K562 (cell line): ENCODE measurements around the gene C4orf36. TPM values are rescaled to one million over a fixed set of nuclear protein-coding genes. Genes with fewer than 3 reads are reported as not detected.
A peak's percentile ranks its signal among the peaks of the same experiment; 100 is the strongest.

Experiments used
- FOS ChIP-seq: IDR thresholded peaks from 3 replicates; pipeline ENCODE4 v1.6.1; 2011; ENCODE audit not compliant: insufficient read length; ENCODE audit errors: extremely low read depth
- FOSL1 ChIP-seq: fragments of 200-800 bp; sonication (Bioruptor generic); conservative IDR thresholded peaks from 2 replicates; pipeline ENCODE4 v1.6.1; 2016; ENCODE audit warnings: missing genetic modification characterization, missing compliant biosample characterization
- NELFE ChIP-seq: IDR thresholded peaks from 2 replicates; pipeline ENCODE4 v1.6.1; 2011; ENCODE audit warnings: mild to moderate bottlenecking; ENCODE audit not compliant: insufficient read depth, insufficient read length
- NRF1 ChIP-seq, 2 experiments: fragments of 450-650 bp; IDR thresholded peaks in 1 of 2; conservative IDR thresholded peaks in 1 of 2; 2 replicates each; pipeline ENCODE4 v1.6.1; 2014; ENCODE audit warnings: mild to moderate bottlenecking in 2 of 2
- NUFIP1 ChIP-seq: fragments of 450-650 bp; IDR thresholded peaks from 2 replicates; pipeline ENCODE4 v1.6.1; 2018; ENCODE audit not compliant: partially characterized antibody
- PHF21A ChIP-seq: fragments of 450-650 bp; IDR thresholded peaks from 2 replicates; pipeline ENCODE4 v1.6.1; 2017; ENCODE audit warnings: low read depth, borderline replicate concordance
- PHF8 ChIP-seq: fragments of 200-600 bp; sonication (generic); IDR thresholded peaks from 2 replicates; pipeline ENCODE4 v1.6.1; 2012; ENCODE audit warnings: mixed run types, mild to moderate bottlenecking, inconsistent platforms, low read length, moderate library complexity, borderline replicate concordance
- RFX7 ChIP-seq: fragments of 250-450 bp; sonication (Bioruptor Pico); IDR thresholded peaks from 2 replicates; pipeline ENCODE4 v1.5.1; 2021; ENCODE audit warnings: mild to moderate bottlenecking
- STAT5A ChIP-seq: IDR thresholded peaks from 2 replicates; pipeline ENCODE4 v1.6.1; 2012; ENCODE audit warnings: low read length, inconsistent platforms, borderline replicate concordance
- TCF3 ChIP-seq: sonication (generic); formaldehyde crosslinking; IDR thresholded peaks from 2 replicates; pipeline ENCODE4 v1.4.0; 2020; ENCODE audit warnings: mild to moderate bottlenecking, missing genetic modification reagents
- TCF7L2 ChIP-seq: fragments of 150-350 bp; IDR thresholded peaks from 2 replicates; pipeline ENCODE4 v1.6.1; 2016; ENCODE audit warnings: low read depth, mild to moderate bottlenecking, low read length, moderate library complexity
- TEAD1 ChIP-seq, 2 experiments: fragments of 450-650 bp in 1 of 2; sonication (generic) in 1 of 2; formaldehyde crosslinking; IDR thresholded peaks; 2 replicates each; pipeline versions ENCODE4 v1.4.0 to v1.8.0; 2020 to 2022; ENCODE audit warnings: mild to moderate bottlenecking in 2 of 2, missing genetic modification reagents in 1 of 2
- ZNF717 ChIP-seq: fragments of 250-450 bp; sonication (Bioruptor Pico); IDR thresholded peaks from 2 replicates; pipeline ENCODE4 v1.5.0; 2021
- polyA plus RNA-seq, 8 experiments: library from polyadenylated mRNA; depleted of rRNA in 4 of 8; stranded (reverse) in 5 of 8; unstranded in 3 of 8; fragments of >200 nt; fragmentation: Nextera tagmentation in 2 of 8; fragmentation: Illumina TruSeq in 1 of 8; extraction: Ambion mirVana in 2 of 8; extraction: Trizol in 1 of 8; gene quantifications; 2 replicates each; pipeline versions ENCODE4 v1.2.1 to v1.2.3, GENCODE V29; 2011 to 2014; ENCODE audit warnings: inconsistent platforms in 1 of 8, missing spikeins in 1 of 8
- total RNA-seq, 7 experiments: library from RNA; depleted of rRNA in 6 of 7; stranded (reverse); fragments of >200 nt in 6 of 7; fragmentation: Illumina TruSeq in 2 of 7; extraction: Trizol in 2 of 7; gene quantifications; 2 replicates each; pipeline versions ENCODE4 v1.2.1 to v1.2.3, GENCODE V29; 2011 to 2021; ENCODE audit warnings: low replicate concordance in 1 of 7
- TF ChIP-seq, protein P1 (sequence below): sonication (generic); formaldehyde crosslinking; IDR thresholded peaks from 2 replicates; pipeline ENCODE4 v1.8.1; 2023; ENCODE audit warnings: missing genetic modification reagents, mild to moderate bottlenecking, borderline replicate concordance
- TF ChIP-seq, protein P2 (sequence below), 2 experiments: fragments of 450-650 bp; conservative IDR thresholded peaks; 2 replicates each; pipeline ENCODE4 v1.6.1; 2017; ENCODE audit warnings: mild to moderate bottlenecking in 2 of 2, moderate library complexity in 2 of 2
- TF ChIP-seq, protein P3 (sequence below): sonication (generic); formaldehyde crosslinking; IDR thresholded peaks from 2 replicates; pipeline ENCODE4 v1.8.0; 2022; ENCODE audit warnings: missing genetic modification reagents, mild to moderate bottlenecking, borderline replicate concordance

C4orf36 gene
- total and polyA plus RNA-seq, 9 of the 15 experiments (the other 6 are each of a cell fraction or from before 2014, with no cell fraction given), result 0.14 to 0.45 (median 0.20) TPM; not detected in 5

DNA sequence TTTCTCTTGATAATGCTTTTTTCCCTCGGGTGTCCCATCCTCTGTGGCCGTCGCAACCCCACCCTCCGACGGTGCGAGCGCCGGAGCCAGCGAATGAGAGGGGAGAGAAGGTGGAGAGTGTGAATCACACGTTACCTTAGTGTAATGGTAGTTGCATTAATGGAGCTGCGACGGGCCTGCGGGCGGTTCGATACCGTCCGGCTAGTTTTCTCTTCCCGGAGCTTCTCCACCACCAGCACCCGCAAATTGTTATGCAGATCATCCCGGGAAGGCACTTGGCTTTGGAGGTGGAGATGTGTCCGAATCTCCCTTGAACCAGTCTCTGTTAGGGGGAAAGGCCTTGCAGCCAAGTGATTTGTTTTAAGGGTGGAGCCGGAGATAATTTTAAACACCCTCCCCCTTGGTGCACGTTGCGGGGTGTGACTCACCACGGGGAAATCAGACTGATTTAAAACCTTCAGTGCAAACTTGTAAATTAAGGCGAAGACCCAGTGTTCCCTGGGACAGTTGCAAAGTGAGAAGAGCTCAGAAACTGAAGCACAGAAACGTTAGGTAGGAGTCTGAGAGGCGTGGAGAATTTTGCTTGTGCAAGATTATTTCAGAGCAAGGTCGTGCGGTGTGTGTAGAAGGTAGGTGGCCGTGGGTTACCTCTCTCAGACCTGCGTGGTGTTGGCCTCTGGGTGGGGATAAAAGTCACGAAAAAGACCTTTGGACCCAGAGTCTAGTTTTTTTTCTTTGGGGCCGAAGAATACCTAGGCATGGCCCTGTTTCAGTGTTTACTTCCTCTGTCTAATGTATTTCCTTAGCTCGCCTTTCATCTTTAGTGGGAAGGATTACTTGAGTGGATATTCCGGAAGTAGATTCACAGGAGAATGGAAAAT lies 43.9 kb upstream of the C4orf36 start (continued):
- TF ChIP-seq, protein P1, sequence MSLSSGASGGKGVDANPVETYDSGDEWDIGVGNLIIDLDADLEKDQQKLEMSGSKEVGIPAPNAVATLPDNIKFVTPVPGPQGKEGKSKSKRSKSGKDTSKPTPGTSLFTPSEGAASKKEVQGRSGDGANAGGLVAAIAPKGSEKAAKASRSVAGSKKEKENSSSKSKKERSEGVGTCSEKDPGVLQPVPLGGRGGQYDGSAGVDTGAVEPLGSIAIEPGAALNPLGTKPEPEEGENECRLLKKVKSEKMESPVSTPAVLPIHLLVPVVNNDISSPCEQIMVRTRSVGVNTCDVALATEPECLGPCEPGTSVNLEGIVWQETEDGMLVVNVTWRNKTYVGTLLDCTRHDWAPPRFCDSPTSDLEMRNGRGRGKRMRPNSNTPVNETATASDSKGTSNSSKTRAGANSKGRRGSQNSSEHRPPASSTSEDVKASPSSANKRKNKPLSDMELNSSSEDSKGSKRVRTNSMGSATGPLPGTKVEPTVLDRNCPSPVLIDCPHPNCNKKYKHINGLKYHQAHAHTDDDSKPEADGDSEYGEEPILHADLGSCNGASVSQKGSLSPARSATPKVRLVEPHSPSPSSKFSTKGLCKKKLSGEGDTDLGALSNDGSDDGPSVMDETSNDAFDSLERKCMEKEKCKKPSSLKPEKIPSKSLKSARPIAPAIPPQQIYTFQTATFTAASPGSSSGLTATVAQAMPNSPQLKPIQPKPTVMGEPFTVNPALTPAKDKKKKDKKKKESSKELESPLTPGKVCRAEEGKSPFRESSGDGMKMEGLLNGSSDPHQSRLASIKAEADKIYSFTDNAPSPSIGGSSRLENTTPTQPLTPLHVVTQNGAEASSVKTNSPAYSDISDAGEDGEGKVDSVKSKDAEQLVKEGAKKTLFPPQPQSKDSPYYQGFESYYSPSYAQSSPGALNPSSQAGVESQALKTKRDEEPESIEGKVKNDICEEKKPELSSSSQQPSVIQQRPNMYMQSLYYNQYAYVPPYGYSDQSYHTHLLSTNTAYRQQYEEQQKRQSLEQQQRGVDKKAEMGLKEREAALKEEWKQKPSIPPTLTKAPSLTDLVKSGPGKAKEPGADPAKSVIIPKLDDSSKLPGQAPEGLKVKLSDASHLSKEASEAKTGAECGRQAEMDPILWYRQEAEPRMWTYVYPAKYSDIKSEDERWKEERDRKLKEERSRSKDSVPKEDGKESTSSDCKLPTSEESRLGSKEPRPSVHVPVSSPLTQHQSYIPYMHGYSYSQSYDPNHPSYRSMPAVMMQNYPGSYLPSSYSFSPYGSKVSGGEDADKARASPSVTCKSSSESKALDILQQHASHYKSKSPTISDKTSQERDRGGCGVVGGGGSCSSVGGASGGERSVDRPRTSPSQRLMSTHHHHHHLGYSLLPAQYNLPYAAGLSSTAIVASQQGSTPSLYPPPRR (CRISPR knock-in tag), result no peak; the same call in 1 of the 2 replicates
- 0 out of 2 replicates have a peak, but pooled peaks have one; percentile 47 for TF ChIP-seq PHF21A
- TF ChIP-seq, protein P2, sequence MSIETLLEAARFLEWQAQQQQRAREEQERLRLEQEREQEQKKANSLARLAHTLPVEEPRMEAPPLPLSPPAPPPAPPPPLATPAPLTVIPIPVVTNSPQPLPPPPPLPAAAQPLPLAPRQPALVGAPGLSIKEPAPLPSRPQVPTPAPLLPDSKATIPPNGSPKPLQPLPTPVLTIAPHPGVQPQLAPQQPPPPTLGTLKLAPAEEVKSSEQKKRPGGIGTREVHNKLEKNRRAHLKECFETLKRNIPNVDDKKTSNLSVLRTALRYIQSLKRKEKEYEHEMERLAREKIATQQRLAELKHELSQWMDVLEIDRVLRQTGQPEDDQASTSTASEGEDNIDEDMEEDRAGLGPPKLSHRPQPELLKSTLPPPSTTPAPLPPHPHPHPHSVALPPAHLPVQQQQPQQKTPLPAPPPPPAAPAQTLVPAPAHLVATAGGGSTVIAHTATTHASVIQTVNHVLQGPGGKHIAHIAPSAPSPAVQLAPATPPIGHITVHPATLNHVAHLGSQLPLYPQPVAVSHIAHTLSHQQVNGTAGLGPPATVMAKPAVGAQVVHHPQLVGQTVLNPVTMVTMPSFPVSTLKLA (conservative IDR thresholded peaks at IDR 0.05), result peak; percentile 92 to 94
- no peak for TF ChIP-seq RFX7 (CRISPR knock-in tag)
- 0 out of 2 replicates have a peak, but pooled peaks have one; percentile 35 for TF ChIP-seq TCF3 (CRISPR knock-in tag)
- peak; percentile 19; the same call in 1 of the 2 replicates for TF ChIP-seq STAT5A
- TF ChIP-seq NUFIP1, result no peak
- TF ChIP-seq FOSL1 (tag), result peak; percentile 96
- TF ChIP-seq, protein P3, sequence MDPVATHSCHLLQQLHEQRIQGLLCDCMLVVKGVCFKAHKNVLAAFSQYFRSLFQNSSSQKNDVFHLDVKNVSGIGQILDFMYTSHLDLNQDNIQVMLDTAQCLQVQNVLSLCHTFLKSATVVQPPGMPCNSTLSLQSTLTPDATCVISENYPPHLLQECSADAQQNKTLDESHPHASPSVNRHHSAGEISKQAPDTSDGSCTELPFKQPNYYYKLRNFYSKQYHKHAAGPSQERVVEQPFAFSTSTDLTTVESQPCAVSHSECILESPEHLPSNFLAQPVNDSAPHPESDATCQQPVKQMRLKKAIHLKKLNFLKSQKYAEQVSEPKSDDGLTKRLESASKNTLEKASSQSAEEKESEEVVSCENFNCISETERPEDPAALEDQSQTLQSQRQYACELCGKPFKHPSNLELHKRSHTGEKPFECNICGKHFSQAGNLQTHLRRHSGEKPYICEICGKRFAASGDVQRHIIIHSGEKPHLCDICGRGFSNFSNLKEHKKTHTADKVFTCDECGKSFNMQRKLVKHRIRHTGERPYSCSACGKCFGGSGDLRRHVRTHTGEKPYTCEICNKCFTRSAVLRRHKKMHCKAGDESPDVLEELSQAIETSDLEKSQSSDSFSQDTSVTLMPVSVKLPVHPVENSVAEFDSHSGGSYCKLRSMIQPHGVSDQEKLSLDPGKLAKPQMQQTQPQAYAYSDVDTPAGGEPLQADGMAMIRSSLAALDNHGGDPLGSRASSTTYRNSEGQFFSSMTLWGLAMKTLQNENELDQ, result no peak
- no peak for TF ChIP-seq TCF7L2
- TF ChIP-seq ZNF717 (CRISPR knock-in tag), result no peak
- no peak for TF ChIP-seq NELFE
- TF ChIP-seq NRF1 (conservative IDR thresholded peaks at IDR 0.05 in 1 of 2, IDR thresholded peaks at IDR 0.05 in 1 of 2), result peak in 1 of 2 experiments; percentile 22; a peak in 1 of 4 replicates
- TF ChIP-seq PHF8, result 0 out of 2 replicates have a peak, but pooled peaks have one; percentile 19
- peak in 1 of 2 experiments; percentile 65; a peak in 2 of 4 replicates for TF ChIP-seq TEAD1 (CRISPR knock-in tag; IDR thresholded peaks at IDR 0.05)
- TF ChIP-seq FOS, result peak; percentile 44
